C4-2B (cell line): ENCODE data around the gene DUSP1.

Source experiments
- H3K27ac ChIP-seq: fragments of 450-650 bp; 2 replicates; pipeline ENCODE4 v1.5.1; 2017
- ZFX ChIP-seq: fragments of 450-650 bp; IDR thresholded peaks from 2 replicates; pipeline ENCODE4 v1.6.1; 2017
- TF ChIP-seq, protein P1 (sequence below): fragments of 450-650 bp; conservative IDR thresholded peaks from 2 replicates; pipeline ENCODE4 v1.5.1; 2017; ENCODE audit warnings: mild to moderate bottlenecking

The DUSP1 gene

DNA sequence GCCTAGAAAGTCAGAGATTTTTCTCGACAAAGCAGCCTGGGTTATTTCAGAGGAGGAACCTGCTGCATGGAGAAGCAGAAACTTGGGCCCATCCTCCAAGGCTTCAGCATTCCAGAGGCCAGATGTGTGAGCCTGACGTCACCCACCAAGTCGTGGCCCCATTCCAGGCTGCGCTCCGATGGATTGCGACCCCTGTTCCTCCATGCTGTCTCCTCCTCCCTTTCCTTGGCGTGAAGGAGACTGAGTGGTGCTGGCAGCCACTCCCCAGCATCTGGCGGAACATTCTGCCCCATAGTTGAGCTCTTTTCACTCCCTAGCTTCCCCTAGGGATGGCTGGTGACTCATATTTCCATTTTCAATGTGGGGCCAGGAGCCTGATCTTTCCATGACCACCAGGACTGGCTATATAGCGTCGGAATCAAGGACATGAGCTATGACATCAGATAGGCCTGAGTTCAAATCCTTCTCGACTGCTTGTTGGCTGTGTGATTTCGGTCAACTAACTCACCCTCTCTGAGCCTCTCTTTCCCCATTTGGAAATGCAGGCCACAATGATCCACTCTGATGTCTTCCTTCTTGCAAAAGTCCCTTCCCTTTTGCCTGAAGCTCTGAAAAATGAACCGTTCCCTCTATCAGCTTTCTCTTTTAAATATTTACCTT, 24.5 kb upstream of the DUSP1 start:
- no peak for TF ChIP-seq ZFX
- TF ChIP-seq, protein P1, sequence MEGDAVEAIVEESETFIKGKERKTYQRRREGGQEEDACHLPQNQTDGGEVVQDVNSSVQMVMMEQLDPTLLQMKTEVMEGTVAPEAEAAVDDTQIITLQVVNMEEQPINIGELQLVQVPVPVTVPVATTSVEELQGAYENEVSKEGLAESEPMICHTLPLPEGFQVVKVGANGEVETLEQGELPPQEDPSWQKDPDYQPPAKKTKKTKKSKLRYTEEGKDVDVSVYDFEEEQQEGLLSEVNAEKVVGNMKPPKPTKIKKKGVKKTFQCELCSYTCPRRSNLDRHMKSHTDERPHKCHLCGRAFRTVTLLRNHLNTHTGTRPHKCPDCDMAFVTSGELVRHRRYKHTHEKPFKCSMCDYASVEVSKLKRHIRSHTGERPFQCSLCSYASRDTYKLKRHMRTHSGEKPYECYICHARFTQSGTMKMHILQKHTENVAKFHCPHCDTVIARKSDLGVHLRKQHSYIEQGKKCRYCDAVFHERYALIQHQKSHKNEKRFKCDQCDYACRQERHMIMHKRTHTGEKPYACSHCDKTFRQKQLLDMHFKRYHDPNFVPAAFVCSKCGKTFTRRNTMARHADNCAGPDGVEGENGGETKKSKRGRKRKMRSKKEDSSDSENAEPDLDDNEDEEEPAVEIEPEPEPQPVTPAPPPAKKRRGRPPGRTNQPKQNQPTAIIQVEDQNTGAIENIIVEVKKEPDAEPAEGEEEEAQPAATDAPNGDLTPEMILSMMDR: no peak
- no peak overlapping the region for H3K27ac ChIP-seq

DNA sequence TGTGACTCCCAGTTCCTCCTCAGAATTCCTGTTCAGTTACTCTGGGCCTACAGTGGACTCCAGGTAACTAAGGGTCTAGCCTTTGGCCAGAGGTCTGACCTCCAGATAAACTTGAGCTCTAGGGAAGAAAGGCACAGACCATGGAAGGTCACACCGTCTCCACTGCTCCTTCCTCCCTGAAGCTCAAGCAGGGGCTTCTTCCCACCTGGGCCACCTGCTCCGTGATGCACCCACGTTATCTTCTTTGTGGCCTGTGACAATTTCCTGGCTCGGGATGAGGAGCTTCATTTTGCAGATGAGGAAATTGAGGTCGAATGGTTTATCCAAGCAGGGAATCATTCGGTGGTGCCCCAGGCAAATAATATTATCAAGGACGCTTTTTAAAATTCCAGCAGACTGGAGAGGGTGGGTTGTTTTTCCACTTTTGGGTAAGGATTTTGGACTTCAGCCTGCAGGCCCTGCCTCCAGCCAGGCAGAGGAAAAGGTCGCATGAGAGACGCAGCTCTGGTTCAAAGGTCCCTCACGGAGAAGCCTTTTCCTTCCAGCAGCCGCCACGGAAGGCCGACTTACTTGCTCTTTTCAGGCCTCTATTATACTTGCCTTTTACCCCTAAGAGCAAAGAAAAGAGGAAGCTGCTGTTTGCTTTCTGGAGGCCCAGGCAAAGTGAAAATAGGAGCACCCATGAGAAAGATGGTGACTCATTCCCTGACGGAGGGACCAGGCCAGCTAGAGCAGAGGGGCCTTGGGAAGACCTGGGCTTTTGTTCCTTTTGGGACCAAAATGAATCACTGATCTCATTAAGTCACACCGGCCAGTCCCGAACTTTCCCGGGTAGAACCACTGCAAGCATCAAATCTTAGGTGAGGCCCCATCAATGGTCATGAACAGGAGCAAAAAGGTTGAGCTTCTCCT, 22.8 kb upstream of the DUSP1 start:
- no peak overlapping the region for H3K27ac ChIP-seq
- TF ChIP-seq, protein P1: no peak
- TF ChIP-seq ZFX: no peak

DNA sequence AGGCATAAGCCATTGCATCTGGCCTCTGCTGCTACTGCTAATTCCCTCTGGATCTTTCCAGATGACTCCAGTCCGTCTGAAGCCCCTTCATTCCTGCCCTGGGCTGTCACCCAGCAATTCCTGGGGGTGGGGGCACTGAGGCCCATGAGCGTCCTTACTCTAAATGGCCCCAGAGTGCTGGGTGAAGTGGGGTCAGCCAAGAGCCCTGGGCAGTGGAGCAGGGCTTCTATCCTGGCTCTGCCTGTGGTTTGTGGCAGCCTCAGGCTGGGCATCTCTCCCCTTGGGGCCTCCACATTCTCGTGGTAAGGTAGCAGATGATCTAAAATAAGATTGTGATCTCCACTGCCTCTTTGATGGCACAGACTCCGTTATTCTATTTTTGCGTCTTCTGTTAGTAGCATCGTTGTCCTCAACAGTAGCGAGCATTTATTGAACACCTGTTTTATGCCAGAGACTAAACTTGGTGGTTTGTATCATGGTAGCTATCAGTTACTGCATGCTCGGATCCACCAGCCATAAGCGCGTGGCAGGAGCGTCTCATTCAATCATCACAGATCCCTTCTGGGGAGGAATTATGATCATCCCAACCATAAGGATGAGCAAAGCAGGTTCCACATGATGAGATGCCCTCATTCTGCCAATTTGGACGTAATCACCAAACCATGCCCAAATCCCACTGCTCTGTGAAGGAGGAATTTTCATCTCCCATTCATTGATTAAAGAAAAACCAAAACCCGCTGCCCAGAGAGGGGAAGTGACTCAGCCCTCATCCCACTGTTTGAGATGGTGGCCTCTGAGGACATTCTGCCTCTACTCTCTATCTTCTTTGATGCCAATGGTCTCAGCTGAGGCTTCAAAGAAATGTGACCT, 21.9 kb upstream of the DUSP1 start:
- TF ChIP-seq, protein P1: no peak
- no peak for TF ChIP-seq ZFX
- H3K27ac ChIP-seq: no peak overlapping the region

DNA sequence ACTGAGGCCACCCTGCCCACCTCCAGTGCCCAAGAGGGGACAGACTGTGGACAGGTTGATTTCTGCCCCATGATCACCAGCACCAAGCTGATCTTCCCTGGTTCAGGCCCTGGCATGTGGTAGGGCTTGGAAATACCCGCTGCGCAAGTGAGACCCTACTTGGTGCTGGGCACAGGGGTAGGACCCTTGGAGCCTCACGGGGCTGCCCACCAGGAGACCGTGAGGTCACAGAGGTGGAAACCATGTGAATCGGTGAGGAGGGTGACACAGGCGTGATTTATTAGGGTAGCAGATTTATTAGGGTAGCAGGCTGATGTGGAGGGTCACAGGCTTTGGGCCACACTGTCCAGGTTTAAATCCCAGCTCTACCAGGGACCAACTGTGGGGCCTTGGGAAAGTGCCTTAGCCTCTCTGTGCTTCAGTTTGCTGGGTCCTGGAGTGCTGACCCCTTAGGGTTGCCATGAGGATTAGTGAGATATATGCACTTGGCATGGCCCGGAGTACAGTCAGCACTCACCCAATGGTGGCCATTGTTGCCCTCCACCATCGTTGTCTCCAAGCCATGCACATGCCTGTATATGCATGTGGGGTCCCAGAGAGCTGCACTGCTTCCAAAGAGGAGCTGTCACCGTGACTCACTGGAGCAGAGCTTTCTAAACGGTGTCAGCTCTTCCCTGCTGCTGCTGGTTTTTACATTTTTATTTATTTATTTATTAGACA, 20.9 kb upstream of the DUSP1 start:
- TF ChIP-seq ZFX: no peak
- TF ChIP-seq, protein P1: no peak
- no peak overlapping the region for H3K27ac ChIP-seq

DNA sequence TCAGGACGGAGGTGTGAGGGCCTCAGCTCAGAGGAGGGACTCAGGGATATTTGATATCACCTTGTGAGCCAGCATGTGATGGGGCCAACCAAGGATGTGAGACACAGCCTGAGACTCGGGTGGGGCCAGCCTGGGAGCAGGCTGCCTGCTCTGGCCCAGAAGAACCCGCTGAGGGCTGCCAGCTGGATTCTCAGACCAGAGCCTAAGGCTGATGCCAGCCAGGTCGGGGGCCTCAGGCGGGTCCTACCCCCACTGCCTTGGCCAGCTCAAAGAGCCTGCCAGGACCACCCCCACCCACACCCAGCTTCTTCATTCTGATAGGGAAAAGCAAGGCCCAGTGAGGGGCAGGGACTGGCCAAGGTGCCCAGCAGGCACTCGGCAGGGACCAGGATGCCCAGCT, 20.3 kb upstream of the DUSP1 start:
- H3K27ac ChIP-seq: no peak overlapping the region
- TF ChIP-seq ZFX: no peak
- TF ChIP-seq, protein P1: no peak

DNA sequence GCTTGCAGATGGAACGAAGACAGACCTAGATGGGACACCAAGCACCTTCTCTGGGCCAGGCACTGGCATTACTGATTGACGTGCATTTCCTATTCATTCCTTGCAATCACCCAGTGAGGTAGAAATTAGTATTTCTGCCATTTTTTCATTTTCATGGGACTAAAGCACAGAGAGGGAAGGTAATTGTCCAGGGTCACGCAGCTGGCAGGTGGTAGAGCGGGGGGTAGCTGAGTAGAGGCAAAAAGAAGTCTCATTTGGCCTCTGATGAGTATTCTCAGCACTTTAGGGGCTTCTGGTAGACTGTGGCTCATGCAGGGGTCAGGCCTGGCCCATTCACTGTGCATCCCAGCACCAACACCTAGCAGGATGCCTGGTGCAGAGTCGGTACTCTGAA, 19.5 kb upstream of the DUSP1 start:
- no peak overlapping the region for H3K27ac ChIP-seq
- TF ChIP-seq, protein P1: no peak
- TF ChIP-seq ZFX: no peak
